Mesendoderm (in vitro differentiated cells): ENCODE results near the gene PLG.
"Not testable (repeated sequence)": the region's sequence is repeated elsewhere in the genome, so short reads cannot be mapped to it uniquely, and the experiment has no call there.

Source experiments
- DNase-seq: peaks from one replicate; pipeline ENCODE4 v3.0.0; 2013
- H2AK5ac ChIP-seq: 2 replicates; pipeline ENCODE4 v1.6.1; 2013; ENCODE audit warnings: low read length, inconsistent platforms
- H2BK120ac ChIP-seq: 2 replicates; pipeline ENCODE4 v1.6.1; 2013; ENCODE audit warnings: low read depth, mild to moderate bottlenecking, low read length, moderate library complexity, mixed read lengths
- H2BK15ac ChIP-seq: replicated peaks from 2 replicates; pipeline ENCODE4 v1.6.1; 2013; ENCODE audit warnings: low read depth, mild to moderate bottlenecking, moderate library complexity
- H2BK5ac ChIP-seq: 2 replicates; pipeline ENCODE4 v1.6.1; 2013; ENCODE audit warnings: low read length, inconsistent platforms
- H3K18ac ChIP-seq: 2 replicates; pipeline ENCODE4 v1.6.1; 2013; ENCODE audit warnings: mild to moderate bottlenecking, low read length, mixed read lengths
- H3K23ac ChIP-seq: one replicate; pipeline ENCODE4 v1.6.1; 2013; ENCODE audit warnings: low read length
- H3K27ac ChIP-seq: 2 replicates; pipeline ENCODE4 v1.5.1; 2013; ENCODE audit warnings: low read depth, mild to moderate bottlenecking, inconsistent platforms, low read length, moderate library complexity
- H3K27me3 ChIP-seq: 2 replicates; pipeline ENCODE4 v1.6.1; 2013; ENCODE audit warnings: low read length, control low read depth, mild to moderate bottlenecking, inconsistent platforms; ENCODE audit not compliant: insufficient read depth, poor library complexity
- H3K36me3 ChIP-seq: 2 replicates; pipeline ENCODE4 v1.6.1; 2013; ENCODE audit warnings: low read length, inconsistent platforms; ENCODE audit not compliant: control insufficient read depth, insufficient read depth
- H3K4ac ChIP-seq: one replicate; pipeline ENCODE4 v1.6.1; 2013; ENCODE audit warnings: low read depth, mild to moderate bottlenecking, low read length, moderate library complexity
- H3K4me1 ChIP-seq: 2 replicates; pipeline ENCODE4 v1.6.1; 2013; ENCODE audit warnings: low read depth, low read length, inconsistent platforms; ENCODE audit not compliant: control insufficient read depth
- H3K4me2 ChIP-seq: 2 replicates; pipeline ENCODE4 v1.6.1; 2013; ENCODE audit warnings: low read length
- H3K4me3 ChIP-seq: 2 replicates; pipeline ENCODE4 v1.5.1; 2013; ENCODE audit warnings: mild to moderate bottlenecking, low read length
- H3K56ac ChIP-seq: one replicate; pipeline ENCODE4 v1.6.1; 2013; ENCODE audit warnings: low read length
- H3K79me1 ChIP-seq: 2 replicates; pipeline ENCODE4 v1.6.1; 2013; ENCODE audit warnings: low read length, inconsistent platforms
- H3K79me2 ChIP-seq: 2 replicates; pipeline ENCODE4 v1.6.1; 2013; ENCODE audit warnings: mild to moderate bottlenecking, low read length; ENCODE audit not compliant: control insufficient read depth, insufficient read depth
- H3K9ac ChIP-seq: 2 replicates; pipeline ENCODE4 v1.6.1; 2013; ENCODE audit warnings: low read length, inconsistent platforms
- H4K5ac ChIP-seq: one replicate; pipeline ENCODE4 v1.6.1; 2013; ENCODE audit warnings: low read length
- H4K8ac ChIP-seq: one replicate; pipeline ENCODE4 v1.6.1; 2013; ENCODE audit warnings: low read depth, mild to moderate bottlenecking, control low read depth, low read length, moderate library complexity
- WGBS: extraction: QIAGEN DNeasy Blood & Tissue Kit; methylation state at CpG from one replicate; pipeline ENCODE4 v1.1.7; 2013; ENCODE audit warnings: low lambda C conversion rate, missing lambda C conversion rate; ENCODE audit not compliant: insufficient coverage; ENCODE audit errors: extremely low coverage; 5-methylcytosine and 5-hydroxymethylcytosine counted together

PLG gene

GRCh38 chr6:160802049-160802448 lies 100.0 kb downstream of the PLG start:
- not testable (repeated sequence) for H3K4me3 ChIP-seq, H3K56ac ChIP-seq, H2AK5ac ChIP-seq, H4K5ac ChIP-seq, H3K4ac ChIP-seq, H3K18ac ChIP-seq, H3K27ac ChIP-seq, H2BK15ac ChIP-seq, H3K9ac ChIP-seq, H3K27me3 ChIP-seq, H4K8ac ChIP-seq, H3K79me1 ChIP-seq, H3K4me2 ChIP-seq, H2BK120ac ChIP-seq, H3K79me2 ChIP-seq, H3K36me3 ChIP-seq, H2BK5ac ChIP-seq, H3K4me1 ChIP-seq, DNase-seq, H3K23ac ChIP-seq
- no CpG with 5 or more reads among the region's 3 CpGs for WGBS
